ENCODE results near the gene LYST.
"Not testable (repeated sequence)": the region's sequence is repeated elsewhere in the genome, so short reads cannot be mapped to it uniquely, and the experiment has no call there.

The LYST gene

DNA sequence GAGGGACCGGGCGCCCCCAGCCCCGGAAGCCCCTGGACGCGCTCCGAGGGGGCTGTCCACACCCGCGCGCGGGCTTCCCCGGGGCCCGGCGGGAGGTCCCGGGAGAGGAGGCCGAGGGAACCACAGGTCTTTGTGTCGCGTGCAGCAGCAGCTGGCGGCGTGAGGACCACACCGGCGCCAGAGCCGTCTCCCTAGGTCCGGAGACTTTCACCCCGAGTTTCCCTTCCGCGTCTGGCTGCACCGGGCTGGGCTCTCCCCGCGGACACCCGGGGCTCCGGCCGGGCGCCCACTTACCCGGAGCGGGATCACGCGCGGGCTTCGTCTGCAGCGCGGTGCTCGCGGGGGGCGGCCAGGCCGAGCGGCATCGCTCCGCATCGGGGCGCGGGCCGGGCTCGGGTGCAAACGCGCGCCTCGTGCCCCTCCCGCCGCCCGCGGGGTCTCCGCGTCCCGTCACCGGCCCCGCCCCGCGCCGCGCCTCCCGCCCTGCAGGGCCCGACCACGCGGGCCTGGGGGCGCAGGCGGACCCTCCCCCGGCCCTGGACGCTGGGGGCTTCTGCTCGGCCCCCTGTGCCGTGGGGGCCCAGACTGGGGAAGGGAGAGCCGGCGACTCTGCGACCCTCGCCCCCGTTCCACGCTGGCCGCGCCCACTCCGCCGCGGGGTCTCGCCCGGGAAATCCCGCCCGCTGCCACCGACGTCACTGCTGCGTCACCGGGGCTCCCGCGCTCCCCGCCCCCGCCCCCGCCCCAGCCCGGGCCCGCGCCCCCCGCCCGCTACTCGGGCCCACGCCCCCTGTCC lies 217.1 kb downstream of the LYST start, which contains the start of gene GNG4:
Gene GNG4, minus strand, starts transcription at position 417 of the 796 bp plus-strand sequence. CDS start 65,946 bp downstream, outside the sequence.
- Mint-ChIP-seq H3K9me3 (no peaks in the 10 kb centered on the region), H3K27ac (no peak within 1 kb of the TSS), H3K4me1 (peaks cover 28% of the 10 kb centered on the region), H3K4me3 (peak within 1 kb of the TSS; percentile 68), H3K36me3 (peaks cover 7% of the 10 kb centered on the region)
- ATAC-seq (peak; percentile 56), DNase-seq (ENCODE audit: low spot score in 2 of 2) (no peak)

DNA sequence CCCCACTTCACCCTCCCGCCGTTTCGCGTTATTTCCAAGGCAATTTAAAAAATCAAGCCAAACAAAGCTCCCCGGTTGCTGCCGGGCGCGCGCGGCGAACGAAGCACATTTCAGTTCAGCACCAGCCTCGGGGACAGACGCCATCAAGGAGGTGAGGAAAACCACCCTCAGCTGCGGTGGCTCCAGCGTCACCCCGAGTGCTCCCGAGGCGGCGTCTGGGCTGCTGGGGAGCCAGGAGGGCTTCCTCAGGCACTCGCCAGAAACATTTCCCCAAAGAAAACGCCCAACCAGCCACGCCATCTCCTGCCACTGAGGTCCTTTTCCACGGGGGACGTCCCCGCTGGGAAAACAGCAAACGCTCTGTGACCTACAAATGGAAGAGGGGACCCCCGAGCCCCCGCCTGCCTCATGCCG lies 217.7 kb downstream of the LYST start:
- Mint-ChIP-seq H3K27ac (no peak overlapping the region), H3K4me3 (peak overlapping the region; percentile 68), H3K9me3 (no peaks in the 10 kb centered on the region), H3K36me3 (peaks cover 7% of the 10 kb centered on the region), H3K4me1 (peaks cover 34% of the 10 kb centered on the region)
- DNase-seq (ENCODE audit: low spot score in 2 of 2): peak; percentile 31 to 69
- peak; percentile 80 for ATAC-seq

DNA sequence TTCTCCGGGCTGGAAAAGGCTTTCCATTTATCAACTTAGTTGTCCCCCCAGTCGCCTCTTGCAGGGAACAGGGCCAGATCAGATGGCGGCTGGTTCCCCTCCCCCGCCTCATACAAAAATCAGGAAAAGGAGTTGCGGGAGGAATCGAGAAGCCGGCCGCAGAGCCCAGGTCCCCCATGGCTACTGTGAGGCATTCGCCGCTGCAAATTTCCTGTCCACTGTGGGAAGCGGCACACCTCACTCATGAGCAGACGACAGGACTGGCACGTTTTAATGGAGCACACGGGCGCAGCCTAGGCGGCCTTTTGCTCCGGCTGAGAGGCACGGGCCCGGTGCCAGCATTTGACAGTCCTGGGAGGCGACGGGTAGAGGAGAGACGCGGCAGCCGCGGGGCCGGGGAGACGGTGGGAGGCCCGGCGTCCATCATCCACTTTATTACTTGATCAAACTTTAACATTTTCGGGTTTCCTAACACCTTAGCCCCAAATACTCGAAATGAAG lies 218.2 kb downstream of the LYST start:
- Mint-ChIP-seq H3K9me3 (no peaks in the 10 kb centered on the region), H3K4me1 (peaks cover 38% of the 10 kb centered on the region), H3K27ac (no peak overlapping the region), H3K36me3 (peaks cover 7% of the 10 kb centered on the region), H3K4me3 (peak overlapping the region; percentile 68)
- ATAC-seq (no peak), DNase-seq (ENCODE audit: low spot score in 2 of 2) (no peak)

DNA sequence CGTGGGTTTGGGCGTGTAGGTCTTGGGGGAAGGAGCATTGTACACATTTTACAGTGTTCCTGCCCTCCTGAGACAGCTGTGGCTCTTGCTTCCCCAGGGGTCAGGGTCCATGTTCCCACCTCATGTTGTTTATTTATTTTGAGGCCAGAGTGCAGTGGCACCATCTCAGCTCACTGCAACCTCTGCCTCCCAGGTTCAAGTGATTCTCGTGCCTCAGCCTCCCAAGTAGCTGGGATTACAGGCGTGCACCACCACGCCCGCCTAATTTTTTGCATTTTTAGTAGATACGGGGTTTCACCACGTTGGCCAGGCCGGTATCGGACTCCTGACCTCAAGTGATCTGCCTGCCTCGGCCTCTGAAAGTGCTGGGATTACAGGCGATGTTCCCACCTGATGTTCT lies 219.2 kb downstream of the LYST start:
- not testable (repeated sequence) for H3K9me3 Mint-ChIP-seq; H3K4me3 Mint-ChIP-seq; H3K36me3 Mint-ChIP-seq; ATAC-seq; H3K27ac Mint-ChIP-seq; DNase-seq (ENCODE audit: low spot score in 2 of 2)
- peaks cover 47% of the 10 kb centered on the region for H3K4me1 Mint-ChIP-seq

DNA sequence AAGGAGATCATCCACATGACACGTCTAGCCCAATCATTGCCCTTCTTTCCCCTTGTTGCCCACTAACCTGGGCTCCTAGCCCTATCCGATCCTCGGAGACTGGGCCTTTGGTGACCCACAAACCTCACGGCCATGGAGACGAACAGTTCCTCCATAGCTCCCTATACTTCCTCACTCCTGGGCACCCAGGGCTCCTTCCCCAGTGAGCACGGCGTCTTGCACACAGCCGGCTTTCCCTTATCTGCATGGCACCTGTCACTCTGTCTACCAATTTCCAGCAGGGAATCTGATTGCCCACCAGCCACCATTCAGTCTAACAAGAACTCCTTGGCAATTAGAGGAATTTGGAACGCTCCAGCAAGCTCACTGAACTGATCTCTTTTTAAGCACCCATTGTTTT lies 220.2 kb downstream of the LYST start:
- Mint-ChIP-seq H3K9me3 (no peaks in the 10 kb centered on the region), H3K4me3 (no peak overlapping the region), H3K27ac (no peak overlapping the region), H3K36me3 (peaks cover 17% of the 10 kb centered on the region), H3K4me1 (peaks cover 57% of the 10 kb centered on the region)
- ATAC-seq (no peak), DNase-seq (ENCODE audit: low spot score in 2 of 2) (no peak)

DNA sequence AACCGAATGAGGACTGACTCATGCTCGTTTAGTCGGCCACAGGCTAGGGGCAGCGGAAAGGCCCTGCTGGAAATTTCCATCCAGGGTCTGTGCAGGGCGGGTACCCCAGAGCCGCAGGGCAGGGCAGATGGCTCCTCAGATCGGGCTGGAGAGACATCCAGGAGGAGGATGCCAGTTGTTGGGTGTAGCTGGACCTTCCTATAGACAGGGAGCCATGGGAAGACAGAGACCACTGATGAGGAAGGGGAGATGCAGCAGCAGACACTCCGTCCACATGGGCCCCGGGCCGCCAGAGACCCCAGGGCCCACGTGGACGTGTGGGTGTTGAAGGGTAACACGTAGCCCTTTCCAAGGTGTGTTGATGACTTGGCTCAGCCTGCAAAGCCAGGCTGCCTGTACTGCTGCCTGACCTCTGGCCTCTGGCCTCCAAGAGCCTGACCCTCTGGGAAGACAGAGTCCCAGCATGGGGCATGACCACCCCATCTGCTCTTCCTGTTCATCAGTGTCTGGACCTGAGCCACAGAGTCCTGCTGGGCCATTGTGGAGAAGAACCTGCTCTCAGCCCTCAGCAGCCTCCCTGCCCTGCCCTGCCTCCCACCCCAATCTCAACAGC lies 221.9 kb downstream of the LYST start:
- no peaks in the 10 kb centered on the region for H3K9me3 Mint-ChIP-seq
- ATAC-seq (no peak), DNase-seq (ENCODE audit: low spot score in 2 of 2) (no peak)
- peaks cover 10% of the 10 kb centered on the region for H3K36me3 Mint-ChIP-seq
- no peak overlapping the region for H3K27ac Mint-ChIP-seq
- H3K4me1 Mint-ChIP-seq: peaks cover 59% of the 10 kb centered on the region
- H3K4me3 Mint-ChIP-seq: no peak overlapping the region

DNA sequence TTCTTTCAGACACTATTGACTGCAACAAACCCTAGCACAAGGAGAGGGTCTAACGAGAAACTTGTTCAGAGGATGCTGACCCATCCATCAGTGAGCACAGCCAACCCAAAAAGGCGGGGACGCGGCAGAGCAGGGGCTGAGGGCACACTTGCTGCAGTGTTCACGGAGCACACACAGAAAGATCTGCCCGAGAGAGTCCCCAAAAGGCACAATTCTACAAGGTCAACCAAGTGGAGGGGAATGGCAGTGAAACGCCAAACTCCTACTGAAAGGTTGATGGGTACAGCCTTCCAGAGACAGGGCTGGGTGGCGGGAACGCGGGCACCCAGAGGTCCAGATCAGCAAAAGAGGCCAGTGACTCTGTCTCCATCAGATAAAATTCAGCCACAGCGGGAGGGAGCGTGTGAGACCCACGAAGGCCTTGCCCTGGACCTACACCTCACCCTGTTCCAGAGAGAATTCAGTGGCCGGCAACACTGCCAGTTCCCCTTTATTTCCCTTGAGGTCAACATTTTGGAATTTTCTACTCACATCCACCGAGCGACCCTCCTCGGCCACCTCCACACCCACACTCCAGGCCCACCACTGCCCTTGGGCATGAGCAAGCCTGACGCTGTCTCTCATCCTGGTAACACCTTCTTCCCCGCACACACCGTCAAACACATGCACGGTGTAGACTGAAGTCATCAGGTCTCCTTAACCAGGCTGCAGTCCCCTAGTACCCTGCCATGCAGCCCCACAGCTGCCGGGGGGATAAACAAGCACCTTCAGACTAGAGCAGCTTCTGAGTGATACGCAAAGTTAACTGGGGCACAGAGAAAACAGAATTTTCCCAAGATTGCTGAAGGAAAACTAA lies 222.6 kb downstream of the LYST start:
- Mint-ChIP-seq H3K36me3 (peaks cover 10% of the 10 kb centered on the region), H3K27ac (no peak overlapping the region), H3K4me1 (peaks cover 60% of the 10 kb centered on the region), H3K9me3 (no peaks in the 10 kb centered on the region), H3K4me3 (no peak overlapping the region)
- ATAC-seq (no peak), DNase-seq (ENCODE audit: low spot score in 2 of 2) (no peak)

DNA sequence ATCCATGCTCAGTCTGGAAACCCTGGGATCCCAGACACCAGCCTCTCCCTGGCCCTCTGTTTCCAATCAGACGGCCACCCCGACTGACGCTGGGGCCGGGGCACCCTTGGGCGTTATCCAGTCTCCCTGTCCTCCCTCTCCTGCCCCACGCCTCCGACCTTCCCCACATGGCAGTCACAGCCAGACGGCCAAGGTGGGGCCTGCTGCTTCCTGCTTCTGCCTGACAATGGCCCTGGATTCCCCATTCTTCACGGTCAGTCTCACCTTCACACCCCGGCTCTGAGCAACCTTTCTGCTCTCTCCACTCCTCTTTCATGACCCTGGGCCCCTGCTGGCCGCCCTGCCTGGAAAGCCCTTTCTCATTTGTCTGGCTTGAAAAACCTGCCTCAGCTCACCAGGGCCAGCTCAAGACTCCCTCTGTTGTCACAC lies 223.7 kb downstream of the LYST start:
- no peak for ATAC-seq
- Mint-ChIP-seq H3K36me3 (peaks cover 10% of the 10 kb centered on the region), H3K27ac (peak overlapping the region; percentile 89), H3K4me3 (peak overlapping the region; percentile 67), H3K9me3 (no peaks in the 10 kb centered on the region), H3K4me1 (peaks cover 51% of the 10 kb centered on the region)
- DNase-seq (ENCODE audit: low spot score in 2 of 2): no peak

DNA sequence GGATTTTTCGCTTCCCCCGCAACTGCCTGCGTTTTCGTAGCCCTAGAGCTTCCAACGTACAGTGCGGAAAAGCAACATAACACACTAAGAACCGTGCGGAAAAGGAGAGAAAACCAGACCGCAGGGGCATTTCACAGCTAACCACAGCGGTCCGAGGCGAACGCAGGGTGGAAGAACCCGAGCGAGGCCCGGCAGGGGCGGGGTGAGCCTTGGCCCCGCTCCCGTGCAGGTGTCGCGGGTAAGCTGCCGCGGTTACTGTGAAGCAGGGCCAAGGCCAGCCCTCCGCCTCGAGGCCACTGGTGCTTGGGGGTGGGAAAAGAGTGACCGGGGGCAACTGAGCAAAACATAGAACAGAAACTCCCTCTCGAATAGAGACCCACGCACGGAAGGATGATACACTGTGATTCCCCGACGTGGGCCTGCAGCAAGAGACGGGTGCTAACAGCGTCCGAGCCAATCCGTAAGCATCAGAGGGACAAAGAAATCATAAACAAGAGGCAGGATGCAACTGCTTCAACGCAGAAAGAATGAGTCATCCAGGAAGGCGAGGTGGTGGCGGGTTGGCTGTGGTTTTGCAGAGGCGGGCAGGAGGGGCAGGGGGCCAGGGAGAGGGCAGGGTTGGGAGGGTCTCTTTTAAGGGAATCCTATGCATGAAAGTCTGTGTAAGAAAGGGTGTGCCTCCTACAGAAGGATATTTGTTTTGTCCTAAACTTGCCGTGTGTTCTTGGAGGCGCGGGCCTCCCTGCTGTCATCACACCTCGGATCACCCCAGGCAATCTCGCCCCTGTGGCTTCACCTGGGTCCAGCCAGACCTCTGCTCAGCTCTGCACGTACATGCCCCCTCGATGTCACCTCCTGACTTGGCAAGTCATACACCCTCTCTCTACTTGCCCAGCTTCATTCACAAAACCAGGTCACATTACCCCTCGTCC lies 224.4 kb downstream of the LYST start:
- peaks cover 51% of the 10 kb centered on the region for H3K4me1 Mint-ChIP-seq
- peak overlapping the region; percentile 67 for H3K4me3 Mint-ChIP-seq
- peaks cover 10% of the 10 kb centered on the region for H3K36me3 Mint-ChIP-seq
- peak; percentile 60 to 86 for DNase-seq (ENCODE audit: low spot score in 2 of 2)
- no peaks in the 10 kb centered on the region for H3K9me3 Mint-ChIP-seq
- H3K27ac Mint-ChIP-seq: peak overlapping the region; percentile 89
- ATAC-seq: peak; percentile 91

DNA sequence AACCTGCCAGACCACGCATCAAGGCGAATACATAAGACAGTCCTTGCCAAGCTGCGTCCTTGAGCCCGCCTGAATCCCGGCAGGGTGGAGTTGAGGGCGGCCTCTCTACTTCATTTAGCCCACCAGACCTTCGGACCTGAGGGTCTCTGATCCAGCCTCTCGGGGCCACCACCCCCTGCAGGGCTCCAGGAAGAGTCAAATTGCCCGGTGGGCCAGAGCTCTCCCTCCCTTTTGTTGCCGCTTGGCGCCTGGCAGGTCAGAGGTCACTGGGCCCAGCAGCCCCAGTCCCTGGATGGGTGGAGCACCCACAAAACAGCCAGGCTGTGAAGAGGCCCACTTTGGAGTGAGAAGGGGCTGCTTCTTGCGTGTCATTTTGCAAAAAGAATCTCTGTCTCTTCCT lies 226.1 kb downstream of the LYST start:
- DNase-seq (ENCODE audit: low spot score in 2 of 2) (no peak), ATAC-seq (no peak)
- H3K27ac Mint-ChIP-seq: no peak overlapping the region
- no peaks in the 10 kb centered on the region for H3K9me3 Mint-ChIP-seq
- peaks cover 10% of the 10 kb centered on the region for H3K36me3 Mint-ChIP-seq
- H3K4me3 Mint-ChIP-seq: peak overlapping the region; percentile 26
- peaks cover 45% of the 10 kb centered on the region for H3K4me1 Mint-ChIP-seq

DNA sequence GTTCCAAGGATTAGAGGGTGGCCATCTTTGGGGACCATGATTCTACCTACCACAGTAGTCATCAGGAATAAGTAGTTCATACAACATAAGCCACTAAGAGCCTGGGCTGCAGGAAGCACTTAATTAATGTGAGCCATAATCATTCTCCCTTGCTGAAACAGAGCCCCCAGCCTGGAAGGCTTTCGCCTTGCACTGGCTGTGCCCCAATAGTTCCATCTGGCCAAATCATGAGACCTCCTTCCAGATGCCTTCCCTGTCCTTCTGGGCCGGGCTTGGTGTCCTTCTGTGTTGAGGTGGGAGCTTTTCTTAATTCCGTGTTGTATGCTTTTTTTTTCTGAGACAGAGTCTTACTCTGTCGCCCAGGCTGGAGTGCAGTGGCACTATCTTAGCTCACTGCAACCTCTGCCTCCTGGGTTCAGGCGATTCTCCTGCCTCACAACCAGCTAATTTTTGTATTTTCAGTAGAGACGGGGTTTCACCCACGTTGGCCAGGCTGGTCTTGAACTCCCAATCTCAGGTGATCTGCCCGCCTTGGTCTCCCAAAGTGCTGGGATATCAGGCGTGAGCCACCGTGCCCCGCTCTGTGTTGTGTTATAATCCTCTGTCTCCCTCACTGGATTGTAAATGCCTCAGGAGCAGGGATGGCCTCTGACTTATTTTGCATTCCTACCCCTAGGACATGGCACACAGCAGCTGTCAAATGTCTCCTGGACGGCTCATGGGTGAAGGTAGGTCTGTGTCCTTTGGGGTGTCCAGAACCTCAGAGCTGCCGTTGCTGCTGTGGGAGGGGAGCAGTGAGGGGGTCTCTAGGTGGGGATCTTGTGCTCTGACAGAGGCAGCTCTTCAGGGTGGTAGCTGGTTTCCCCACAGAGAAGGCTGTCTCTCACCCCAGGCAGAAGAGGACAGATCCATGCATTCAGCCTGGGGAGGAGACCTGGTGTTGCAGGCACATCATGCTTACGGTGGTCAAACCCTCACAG lies 227.2 kb downstream of the LYST start:
- no peak for DNase-seq (ENCODE audit: low spot score in 2 of 2)
- H3K9me3 Mint-ChIP-seq: no peaks in the 10 kb centered on the region
- no peak overlapping the region for H3K4me3 Mint-ChIP-seq
- ATAC-seq: no peak
- H3K27ac Mint-ChIP-seq: no peak overlapping the region
- peaks cover 10% of the 10 kb centered on the region for H3K36me3 Mint-ChIP-seq
- peaks cover 44% of the 10 kb centered on the region for H3K4me1 Mint-ChIP-seq

DNA sequence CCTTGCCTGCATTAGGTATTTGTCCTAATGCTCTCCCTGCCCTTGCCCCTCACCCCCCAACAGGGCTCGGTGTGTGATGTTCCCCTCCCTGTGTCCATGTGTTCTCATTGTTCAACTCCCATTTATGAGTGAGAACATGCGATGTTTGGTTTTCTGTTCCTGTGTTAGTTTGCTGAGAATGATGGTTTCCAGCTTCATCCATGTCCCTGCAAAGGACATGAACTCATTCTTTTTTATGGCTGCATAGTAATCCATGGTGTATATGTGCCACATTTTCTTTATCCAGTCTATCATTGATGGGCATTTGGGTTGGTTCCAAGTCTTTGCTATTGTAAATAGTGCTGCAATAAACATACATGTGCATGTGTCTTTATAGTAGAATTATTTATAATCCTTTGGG lies 228.1 kb downstream of the LYST start:
- H3K36me3 Mint-ChIP-seq: peaks cover 10% of the 10 kb centered on the region
- not testable (repeated sequence) for DNase-seq (ENCODE audit: low spot score in 2 of 2); H3K9me3 Mint-ChIP-seq; H3K4me3 Mint-ChIP-seq; ATAC-seq; H3K27ac Mint-ChIP-seq
- peaks cover 36% of the 10 kb centered on the region for H3K4me1 Mint-ChIP-seq

DNA sequence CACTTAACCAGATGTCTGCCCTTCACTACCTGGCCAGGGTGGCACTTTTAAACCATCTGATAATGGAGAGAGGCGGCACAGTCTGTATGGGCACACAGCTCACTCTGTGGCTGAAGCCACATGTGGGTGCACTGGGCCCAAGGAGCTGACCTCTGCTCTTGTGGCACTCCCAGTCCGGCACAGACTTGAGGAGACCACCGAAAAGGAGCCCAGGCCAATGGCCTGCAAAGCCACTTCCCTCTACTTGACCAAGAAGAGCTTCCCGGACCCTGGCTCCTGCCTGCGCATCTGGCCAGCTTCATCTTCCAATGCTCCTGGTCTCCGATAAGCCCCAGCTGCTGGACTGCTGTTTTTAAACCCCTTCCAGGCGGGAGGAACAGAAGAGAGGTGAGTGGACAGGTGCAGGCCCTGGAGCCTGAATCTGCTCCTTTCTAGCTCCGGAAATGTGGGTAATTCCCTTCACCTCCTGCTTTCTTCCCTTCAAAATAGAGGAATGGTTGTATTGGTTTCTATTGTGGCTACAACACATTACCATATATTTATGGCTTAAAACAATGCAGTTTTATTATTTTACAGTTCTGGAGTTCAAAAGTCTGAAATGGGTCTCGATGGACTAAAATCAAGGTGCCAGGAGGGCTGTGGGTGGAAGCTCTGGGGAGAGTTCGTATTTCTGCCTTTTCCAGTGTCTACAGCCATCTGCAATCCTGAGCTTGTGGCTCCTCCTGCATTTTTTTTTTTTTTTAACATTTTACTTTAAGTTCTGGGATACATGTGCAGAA lies 228.8 kb downstream of the LYST start:
- H3K27ac Mint-ChIP-seq: no peak overlapping the region
- no peaks in the 10 kb centered on the region for H3K9me3 Mint-ChIP-seq
- peaks cover 10% of the 10 kb centered on the region for H3K36me3 Mint-ChIP-seq
- DNase-seq (ENCODE audit: low spot score in 2 of 2): no peak
- peaks cover 29% of the 10 kb centered on the region for H3K4me1 Mint-ChIP-seq
- ATAC-seq: no peak
- no peak overlapping the region for H3K4me3 Mint-ChIP-seq

Measured in stimulated activated effector memory CD8-positive, alpha-beta T cell treated with anti-CD3 and anti-CD28 coated beads, Interleukin-12 subunit alpha, Interleukin-12 subunit beta, amount 100 ng/mL, for 72 hours (primary cell).